ENCODE measurements around the gene NAGA.

NAGA gene

DNA sequence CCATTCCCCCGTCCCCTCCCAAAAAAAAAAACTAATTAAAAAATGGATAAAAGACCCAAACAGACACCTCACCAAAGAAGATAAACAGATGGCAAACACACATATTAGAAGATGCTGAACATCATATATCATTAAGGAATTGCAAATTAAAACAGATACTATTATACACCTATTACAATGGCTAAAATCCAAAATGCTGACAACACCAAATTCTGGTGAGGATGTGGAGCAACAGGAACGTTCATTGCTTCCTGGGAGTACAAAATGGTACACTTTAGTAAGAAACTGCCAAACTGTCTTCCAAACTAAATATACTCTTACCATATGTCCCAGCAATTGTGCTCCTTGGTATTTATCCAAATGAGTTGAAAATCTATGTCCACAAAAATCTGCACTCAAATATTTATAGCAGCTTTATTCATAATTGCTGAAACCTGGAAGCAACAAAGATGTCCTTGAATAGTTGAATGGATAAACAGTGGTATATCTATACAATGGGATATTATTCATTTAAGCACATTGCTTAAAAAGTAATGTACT, 19.9 kb downstream of the NAGA start:
- no peak for DNase-seq

DNA sequence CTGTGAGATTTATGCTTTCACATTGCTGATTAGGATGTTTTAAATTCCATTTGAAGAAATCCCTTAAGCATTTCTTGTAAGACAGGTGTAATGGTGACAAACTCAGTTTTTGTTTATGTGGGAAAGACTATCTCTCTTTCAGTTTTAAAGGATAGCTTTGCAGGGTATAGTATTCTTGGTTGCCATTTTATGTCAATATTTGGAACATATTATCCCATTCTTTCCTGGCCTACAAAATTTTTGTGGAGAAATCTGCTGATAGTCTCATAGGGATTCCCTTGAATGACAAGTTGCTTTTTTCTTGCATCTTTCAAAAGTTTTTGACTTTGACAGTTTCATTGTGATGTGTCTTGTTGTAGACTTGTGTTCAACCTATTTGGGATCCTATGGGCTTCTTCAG, 28.8 kb downstream of the NAGA start:
- no peak for DNase-seq

DNA sequence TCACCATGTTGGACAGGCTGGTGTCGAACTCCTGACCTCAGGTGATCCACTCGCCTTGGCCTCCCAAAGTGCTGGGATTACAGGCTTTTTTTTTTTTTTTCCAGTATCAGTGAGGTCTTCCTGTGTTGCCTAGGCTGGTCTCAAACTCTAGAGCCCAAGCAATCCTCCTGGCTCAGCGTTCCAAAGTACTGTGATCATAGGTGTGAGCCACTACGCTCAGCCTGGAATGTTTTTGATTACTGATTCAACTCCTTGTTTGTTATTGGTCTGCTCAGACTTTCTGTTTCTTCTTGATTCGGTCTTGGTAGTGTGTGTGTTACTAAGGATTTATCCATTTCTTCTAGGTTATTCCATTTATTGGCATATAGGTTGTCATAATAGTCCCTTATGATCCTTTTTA, 31.3 kb downstream of the NAGA start:
- DNase-seq, result no peak

DNA sequence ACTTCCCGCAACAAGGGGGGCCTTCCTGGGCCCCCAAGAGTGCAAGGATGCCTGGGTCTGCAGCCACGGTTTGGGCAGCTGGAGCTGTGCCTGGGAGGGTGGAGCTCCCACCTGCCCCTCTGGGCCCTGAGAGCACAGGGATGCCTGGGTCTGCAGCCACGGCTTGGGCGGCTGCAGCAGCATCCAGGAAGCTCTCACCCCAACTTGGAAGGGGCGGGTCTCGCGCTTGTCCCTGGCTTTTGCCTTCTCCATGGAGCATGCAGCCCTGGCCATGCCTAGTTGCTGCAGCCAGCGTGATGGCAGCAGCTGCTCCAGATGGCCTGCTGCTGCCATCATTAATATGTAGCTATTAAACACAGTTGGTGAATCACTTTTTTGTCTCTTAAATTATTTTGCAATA, 35.4 kb downstream of the NAGA start:
- DNase-seq, result no peak

DNA sequence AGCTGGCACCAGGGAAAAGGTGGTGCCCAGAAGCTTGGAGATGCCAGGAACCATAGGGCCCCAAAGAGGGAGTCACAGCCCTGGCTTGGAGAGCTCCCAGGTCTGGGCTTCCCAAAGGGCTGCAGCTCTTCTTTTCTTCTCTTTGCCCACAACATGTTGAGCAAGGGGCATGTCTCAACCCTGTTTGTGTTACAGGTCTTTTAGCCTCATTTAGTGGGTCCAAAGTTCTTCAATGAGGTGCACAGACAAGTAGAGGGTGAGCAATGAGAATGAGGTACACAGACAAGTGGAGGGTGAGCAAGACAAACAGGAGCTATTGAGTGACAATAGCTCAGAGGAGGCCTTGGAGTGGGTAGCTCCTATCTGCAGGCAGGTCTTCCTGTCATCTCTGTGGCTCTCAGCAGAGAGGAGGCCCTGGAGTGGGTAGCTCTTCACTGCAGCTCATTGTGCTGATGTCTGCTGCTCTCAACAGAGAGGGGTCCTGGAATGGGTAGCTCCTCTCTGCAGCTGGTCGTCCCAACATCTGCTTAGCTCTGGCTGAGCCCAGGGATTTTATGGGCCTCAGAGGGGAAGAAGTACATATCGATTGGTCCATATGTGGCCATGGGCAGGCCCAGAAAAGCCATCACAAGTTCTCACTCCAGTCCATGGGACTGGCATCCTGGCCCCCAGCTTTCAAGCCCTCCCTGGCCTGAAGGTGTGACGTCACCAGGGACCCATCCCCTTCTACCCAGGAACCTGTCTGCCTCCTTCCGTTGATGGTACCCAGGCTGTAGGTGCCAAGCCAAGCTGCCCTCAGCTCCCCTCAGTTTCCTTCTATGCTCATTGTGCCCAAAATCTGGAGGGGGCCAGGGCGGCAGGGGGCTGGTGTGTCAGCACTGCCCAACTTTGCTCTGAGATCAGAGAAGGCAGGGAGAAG, 37.1 kb downstream of the NAGA start:
- DNase-seq, result no peak

DNA sequence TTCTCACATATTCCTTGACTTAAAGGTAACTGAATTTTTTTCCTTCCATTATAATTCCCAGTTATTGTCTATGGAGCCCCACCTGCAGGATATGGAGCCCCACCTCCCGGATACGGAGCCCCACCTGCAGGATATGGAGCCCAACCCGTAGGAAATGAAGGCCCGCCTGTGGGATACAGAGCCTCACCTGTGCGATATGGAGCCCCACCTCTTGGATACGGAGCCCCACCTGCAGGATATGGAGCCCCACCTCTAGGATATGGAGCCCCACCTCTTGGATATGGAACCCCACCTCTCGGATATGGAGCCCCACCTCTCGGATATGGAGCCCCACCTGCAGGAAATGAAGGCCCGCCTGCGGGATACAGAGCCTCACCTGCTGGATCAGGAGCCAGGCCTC, 43.9 kb downstream of the NAGA start:
- DNase-seq, result no peak

DNA sequence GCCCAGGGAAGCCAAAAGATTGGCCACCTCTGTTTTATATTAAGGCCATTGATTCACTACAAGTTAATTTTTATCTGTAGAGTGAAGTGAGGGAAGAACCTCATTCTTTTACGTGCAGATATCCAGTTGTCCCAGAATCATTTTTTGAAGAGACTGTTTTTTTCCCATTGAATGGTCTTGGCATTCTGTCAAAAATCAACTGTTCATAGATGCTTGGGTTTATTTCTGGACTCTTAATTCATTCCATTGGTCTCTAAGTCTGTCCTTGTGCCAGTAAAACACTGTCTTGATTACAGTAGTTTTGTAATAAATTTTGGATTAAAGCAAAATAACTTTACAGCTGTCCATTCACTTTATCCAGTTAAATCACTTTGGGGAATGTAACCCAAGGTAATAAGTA, 45.2 kb downstream of the NAGA start:
- DNase-seq, result no peak

DNA sequence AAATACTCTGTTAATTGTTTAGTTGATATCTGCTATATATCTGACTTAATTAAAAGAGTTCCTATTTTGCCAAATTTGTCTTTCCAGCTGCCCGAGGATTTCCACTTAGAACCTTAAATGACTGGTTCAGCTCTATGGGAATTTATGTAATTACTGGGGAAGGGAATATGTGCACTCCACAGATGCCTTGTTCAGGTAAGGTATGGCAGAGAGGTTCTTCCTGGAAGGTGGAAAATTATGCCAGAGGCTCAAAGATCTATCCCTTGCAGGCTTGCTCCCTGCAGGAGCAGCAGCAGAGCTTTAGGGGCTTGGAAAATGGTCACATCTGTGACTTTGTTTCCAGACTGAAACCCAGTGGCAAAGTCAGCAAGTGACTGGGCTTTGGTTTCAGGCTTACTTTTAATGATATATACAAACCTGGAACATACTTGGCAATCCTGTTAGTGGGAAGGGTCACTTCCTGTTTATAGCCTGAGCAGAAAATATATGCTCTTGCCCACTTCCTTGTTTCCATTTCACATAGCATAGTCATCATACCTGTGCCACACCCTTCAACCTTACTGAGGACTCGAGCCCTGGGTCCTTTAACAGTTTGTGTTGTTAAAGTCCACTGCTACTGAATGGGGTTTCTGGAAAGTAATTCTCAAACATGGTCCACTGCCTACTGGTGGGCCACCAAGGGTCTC, 48.3 kb downstream of the NAGA start:
- no peak for DNase-seq

DNA sequence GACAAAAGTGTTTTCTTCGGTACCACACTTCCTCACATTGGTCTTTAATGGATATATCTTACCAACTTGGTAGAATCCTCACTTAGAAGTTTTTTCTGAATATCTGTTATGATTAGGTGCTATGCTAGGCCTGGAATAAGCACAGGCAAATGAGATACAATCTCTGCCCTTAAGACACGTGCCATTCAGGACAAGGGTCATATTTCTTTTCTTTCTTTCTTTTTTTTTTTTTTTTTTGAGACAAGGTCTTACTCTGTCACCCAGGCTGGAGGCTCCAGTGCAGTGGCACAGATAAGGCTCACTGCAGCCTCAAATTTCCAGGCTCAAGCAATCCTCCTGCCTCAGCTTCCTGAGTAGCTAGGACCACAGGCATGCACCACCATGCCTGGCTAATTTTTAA, 49.0 kb downstream of the NAGA start:
- DNase-seq, result no peak

DNA sequence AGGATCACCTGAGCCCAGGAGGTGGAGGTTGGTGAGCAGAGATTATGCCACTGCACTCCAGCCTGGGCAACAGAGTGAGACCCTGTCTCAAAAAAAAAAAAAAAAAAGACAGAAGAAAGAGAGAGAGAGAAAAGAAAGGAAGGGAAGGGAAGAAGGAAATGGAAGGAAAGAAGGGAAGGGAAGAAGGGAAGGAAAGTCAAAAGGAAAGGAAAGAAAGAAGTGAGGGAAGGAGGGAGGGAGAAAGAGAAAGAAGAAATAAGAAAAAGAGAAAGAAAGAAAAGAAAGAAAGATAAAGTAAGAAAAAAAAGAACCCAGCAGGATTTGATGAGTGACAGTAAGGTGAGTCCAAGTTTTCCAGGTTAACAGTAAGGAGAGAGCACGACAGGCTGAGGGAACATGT, 52.4 kb downstream of the NAGA start:
- no peak for DNase-seq

DNA sequence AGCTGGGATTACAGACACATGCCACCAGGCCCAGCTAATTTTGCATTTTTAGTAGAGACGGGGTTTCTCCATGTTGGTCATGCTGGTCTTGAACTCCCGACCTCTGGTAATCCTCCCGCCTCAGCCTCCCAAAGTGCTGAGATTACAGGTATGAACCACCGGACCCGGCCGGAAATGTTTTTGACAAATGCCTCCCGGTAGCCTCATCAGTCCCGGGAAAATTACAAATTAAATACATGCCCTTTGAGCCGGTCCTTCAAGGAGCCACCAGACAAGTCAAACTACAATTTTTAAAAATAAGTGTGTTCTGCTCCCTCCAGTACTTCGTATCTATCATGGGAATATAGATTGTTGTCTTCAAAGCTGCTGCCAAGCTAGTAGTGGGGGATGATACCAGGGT, 54.5 kb downstream of the NAGA start:
- no peak for DNase-seq

DNA sequence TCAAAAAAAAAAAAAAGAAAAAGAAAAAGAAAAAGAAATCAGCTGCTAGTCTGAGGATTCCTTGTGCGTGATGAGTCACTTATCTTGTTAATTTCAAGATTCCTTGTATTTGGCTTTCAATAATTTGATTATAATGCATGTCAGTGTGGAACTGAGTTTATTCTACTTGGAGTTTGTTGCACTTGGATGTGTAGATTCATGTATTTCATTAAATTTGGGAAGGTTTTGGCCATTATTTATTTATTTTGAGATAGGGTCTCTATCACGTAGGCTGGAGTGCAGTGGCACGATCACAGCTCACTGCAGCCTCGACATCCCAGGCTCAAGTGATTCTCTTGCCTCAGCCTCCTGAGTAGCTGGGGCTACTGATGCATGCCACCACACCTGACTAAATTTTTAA, 57.2 kb downstream of the NAGA start:
- no peak for DNase-seq

DNA sequence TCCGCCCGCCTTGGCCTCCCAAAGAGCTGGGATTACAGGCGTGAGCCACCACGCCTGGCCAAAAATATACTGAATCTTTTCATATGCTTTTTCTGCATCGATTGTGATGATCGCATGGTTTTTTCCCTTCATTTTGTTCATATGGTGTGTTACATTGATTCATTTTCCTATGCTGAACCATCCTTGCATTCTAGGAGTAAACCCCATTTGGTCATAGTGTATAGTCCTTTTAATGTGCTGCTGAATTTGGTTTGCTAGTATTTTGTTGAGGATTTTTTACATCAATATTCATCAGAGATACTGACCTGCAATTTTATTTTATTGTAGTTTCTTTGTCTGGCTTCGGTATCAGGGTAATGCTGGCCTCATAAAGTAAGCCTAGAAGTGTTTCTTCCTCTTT, 59.8 kb downstream of the NAGA start:
- DNase-seq, result no peak

Measured in anterior cingulate cortex (tissue), 58 donors.